GM23338 (cell line): ENCODE results near the gene ANKS1B.

Source experiments
- CTCF ChIP-seq, 2 experiments: fragments of 200-600 bp in 1 of 2; sonication (generic) in 1 of 2; conservative IDR thresholded peaks; 2 replicates each; pipeline versions ENCODE4 v1.5.1 to v1.6.1; 2016 to 2017; ENCODE audit warnings: antibody characterized with exemption in 2 of 2, low read depth in 2 of 2, mild to moderate bottlenecking in 2 of 2, moderate library complexity in 1 of 2
- EZH2 ChIP-seq: fragments of 200-600 bp; sonication (generic); IDR thresholded peaks from one replicate; pipeline ENCODE4 v1.8.0; 2017; ENCODE audit warnings: antibody characterized with exemption, mild to moderate bottlenecking, low read depth; ENCODE audit not compliant: unreplicated experiment
- EZH2phosphoT487 ChIP-seq: fragments of 200-600 bp; sonication (generic); IDR thresholded peaks from one replicate; pipeline ENCODE4 v1.8.1; 2018; ENCODE audit warnings: antibody characterized with exemption; ENCODE audit not compliant: unreplicated experiment
- STAT1 ChIP-seq: IDR thresholded peaks from one replicate; pipeline ENCODE4 v1.6.1; 2016; ENCODE audit warnings: antibody characterized with exemption; ENCODE audit not compliant: unreplicated experiment

DNA sequence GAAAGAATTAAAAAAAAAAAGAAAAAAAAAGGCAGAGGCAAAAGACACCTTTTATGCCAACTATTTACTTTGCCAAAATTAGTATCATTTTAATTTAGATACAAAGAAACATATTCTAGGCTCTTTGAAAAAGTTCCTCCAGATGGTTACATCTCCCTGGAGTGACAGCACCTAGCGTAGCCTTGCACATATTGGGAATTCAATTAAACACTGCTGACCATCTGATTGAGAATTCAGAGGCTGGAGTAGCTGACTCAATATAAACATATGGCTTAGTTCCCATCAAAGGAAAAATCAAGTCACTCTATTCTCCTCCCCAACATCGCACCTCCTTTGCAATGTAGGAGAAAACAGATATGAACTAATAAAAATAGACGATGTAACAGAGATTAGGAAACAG is 36.4 kb downstream of the ANKS1B start:
- no peak for TF ChIP-seq CTCF (conservative IDR thresholded peaks at IDR 0.05; ENCODE audit: low read depth in 2 of 2)
- TF ChIP-seq EZH2phosphoT487, result no peak
- TF ChIP-seq STAT1, result no peak
- no peak for TF ChIP-seq EZH2
